ENCODE results near the gene VGF. TPM values are rescaled to one million over a fixed set of nuclear protein-coding genes. Genes with fewer than 3 reads are reported as not detected.
A peak's percentile ranks its signal among the peaks of the same experiment; 100 is the strongest.

The VGF gene
- total and polyA plus RNA-seq, 2 donors (not counting 3 experiments of a cell fraction or from before 2014, with no cell fraction given) = 0.03 TPM; not detected in 1

DNA sequence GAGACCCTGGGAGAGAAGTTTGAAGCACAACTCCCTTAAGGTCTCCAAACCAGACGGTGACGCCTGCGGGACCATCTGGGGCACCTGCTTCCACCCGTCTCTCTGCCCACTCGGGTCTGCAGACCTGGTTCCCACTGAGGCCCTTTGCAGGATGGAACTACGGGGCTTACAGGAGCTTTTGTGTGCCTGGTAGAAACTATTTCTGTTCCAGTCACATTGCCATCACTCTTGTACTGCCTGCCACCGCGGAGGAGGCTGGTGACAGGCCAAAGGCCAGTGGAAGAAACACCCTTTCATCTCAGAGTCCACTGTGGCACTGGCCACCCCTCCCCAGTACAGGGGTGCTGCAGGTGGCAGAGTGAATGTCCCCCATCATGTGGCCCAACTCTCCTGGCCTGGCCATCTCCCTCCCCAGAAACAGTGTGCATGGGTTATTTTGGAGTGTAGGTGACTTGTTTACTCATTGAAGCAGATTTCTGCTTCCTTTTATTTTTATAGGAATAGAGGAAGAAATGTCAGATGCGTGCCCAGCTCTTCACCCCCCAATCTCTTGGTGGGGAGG is 27.6 kb downstream of the VGF start:
- intact Hi-C loops (cut with micrococcal nuclease) = loop anchor here (1.0 kb wide), 4 partner anchors 11 to 52 kb away; partner anchors contain the start of gene TRIM56
- no peaks in the 10 kb centered on the region for H4K20me1 ChIP-seq (replicated peaks; ENCODE audit: control insufficient read depth, extremely low read depth, insufficient read depth, low read length)
- CTCF ChIA-PET = interaction anchor here (1.1 to 2.8 kb wide), 10 partner anchors 12 to 106 kb away, joined by 3 to 19 read pairs (median 6); partner anchors contain the start of genes SERPINE1 and TRIM56

More for the DNA sequence above, 27.6 kb downstream of the VGF start:
- Histone ChIP-seq H3K4me3 (replicated peaks in 1 of 3; ENCODE audit: insufficient read depth in 1 of 3, low read depth in 1 of 3, low read length in 3 of 3) (no peak overlapping the region), H3K9me1 (replicated peaks; ENCODE audit: control insufficient read depth, extremely low read depth, insufficient read depth, low read length) (no peaks in the 10 kb centered on the region), H3K4me1 (ENCODE audit: control insufficient read depth, extremely low read depth, insufficient read depth, low read length) (peaks cover 40% of the 10 kb centered on the region), H3K4me2 (ENCODE audit: insufficient read depth, low read length) (peak overlapping the region; percentile 34), H3K27me3 (ENCODE audit: control insufficient read depth in 2 of 2, insufficient read depth in 2 of 2, low read length in 2 of 2) (no peaks in the 10 kb centered on the region), H3K27ac (ENCODE audit: insufficient read depth, low read depth, low read length) (peak overlapping the region; percentile 30), H2AFZ (ENCODE audit: low read depth, low read length) (no peak overlapping the region), H3K36me3 (ENCODE audit: control insufficient read depth in 2 of 2, extremely low read depth in 1 of 2, insufficient read depth in 2 of 2, low read length in 2 of 2) (peaks cover 20 to 37% of the 10 kb centered on the region in 2 experiments), H3K79me2 (ENCODE audit: control insufficient read depth, insufficient read depth, low read length) (peaks cover 5% of the 10 kb centered on the region), H3K9me3 (replicated peaks; ENCODE audit: control insufficient read depth, insufficient read depth, low read length) (no peaks in the 10 kb centered on the region), H3K9ac (replicated peaks; ENCODE audit: extremely low read depth, insufficient read depth, low read length) (peak overlapping the region; percentile 2)
- POLR2A ChIA-PET = interaction anchor here (1.0 to 4.8 kb wide), 5 partner anchors 11 to 60 kb away, joined by 3 to 27 read pairs (median 10); partner anchors contain the start of gene SERPINE1
- TF ChIP-seq MAX (IDR thresholded peaks at IDR 0.05; ENCODE audit: insufficient read depth, insufficient read length) (no peak), POLR2AphosphoS5 (IDR thresholded peaks at IDR 0.05; ENCODE audit: insufficient read depth, low read depth, low read length) (peak; percentile 71), EZH2 (IDR thresholded peaks at IDR 0.05; ENCODE audit: borderline replicate concordance, low read depth, low read length, severe bottlenecking) (no peak), POLR2A (IDR thresholded peaks at IDR 0.05; ENCODE audit: low read depth, low read length) (peak; percentile 81), GATA2 (IDR thresholded peaks at IDR 0.05; ENCODE audit: insufficient read depth, insufficient read length, low read depth, low read length) (no peak), JUN (IDR thresholded peaks at IDR 0.05; ENCODE audit: borderline replicate concordance, insufficient read depth, insufficient read length, low read depth) (no peak), FOS (IDR thresholded peaks at IDR 0.05; ENCODE audit: borderline replicate concordance, insufficient read depth, low read length) (no peak), MYC (IDR thresholded peaks at IDR 0.05; ENCODE audit: low read depth, low read length) (no peak)
- TF ChIP-seq, protein P1, sequence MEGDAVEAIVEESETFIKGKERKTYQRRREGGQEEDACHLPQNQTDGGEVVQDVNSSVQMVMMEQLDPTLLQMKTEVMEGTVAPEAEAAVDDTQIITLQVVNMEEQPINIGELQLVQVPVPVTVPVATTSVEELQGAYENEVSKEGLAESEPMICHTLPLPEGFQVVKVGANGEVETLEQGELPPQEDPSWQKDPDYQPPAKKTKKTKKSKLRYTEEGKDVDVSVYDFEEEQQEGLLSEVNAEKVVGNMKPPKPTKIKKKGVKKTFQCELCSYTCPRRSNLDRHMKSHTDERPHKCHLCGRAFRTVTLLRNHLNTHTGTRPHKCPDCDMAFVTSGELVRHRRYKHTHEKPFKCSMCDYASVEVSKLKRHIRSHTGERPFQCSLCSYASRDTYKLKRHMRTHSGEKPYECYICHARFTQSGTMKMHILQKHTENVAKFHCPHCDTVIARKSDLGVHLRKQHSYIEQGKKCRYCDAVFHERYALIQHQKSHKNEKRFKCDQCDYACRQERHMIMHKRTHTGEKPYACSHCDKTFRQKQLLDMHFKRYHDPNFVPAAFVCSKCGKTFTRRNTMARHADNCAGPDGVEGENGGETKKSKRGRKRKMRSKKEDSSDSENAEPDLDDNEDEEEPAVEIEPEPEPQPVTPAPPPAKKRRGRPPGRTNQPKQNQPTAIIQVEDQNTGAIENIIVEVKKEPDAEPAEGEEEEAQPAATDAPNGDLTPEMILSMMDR (IDR thresholded peaks at IDR 0.05; ENCODE audit: extremely low read depth in 1 of 2, insufficient read depth in 1 of 2, low read depth in 1 of 2, low read length in 2 of 2) = no peak
- FAIRE-seq (no peak), DNase-seq (ENCODE audit: low read depth, low spot score) (no peak)
- BruUV-seq (replicated peaks) = TSS peak; percentile 48
- dilution Hi-C loops (cut with MboI; ENCODE audit: extremely low pct_ligation_motif_present, low sequenced_read_pairs) = no loop called here

Data from endothelial cell of umbilical vein (primary cell).